ENCODE measurements around the gene ECT2L.

The ECT2L gene

DNA sequence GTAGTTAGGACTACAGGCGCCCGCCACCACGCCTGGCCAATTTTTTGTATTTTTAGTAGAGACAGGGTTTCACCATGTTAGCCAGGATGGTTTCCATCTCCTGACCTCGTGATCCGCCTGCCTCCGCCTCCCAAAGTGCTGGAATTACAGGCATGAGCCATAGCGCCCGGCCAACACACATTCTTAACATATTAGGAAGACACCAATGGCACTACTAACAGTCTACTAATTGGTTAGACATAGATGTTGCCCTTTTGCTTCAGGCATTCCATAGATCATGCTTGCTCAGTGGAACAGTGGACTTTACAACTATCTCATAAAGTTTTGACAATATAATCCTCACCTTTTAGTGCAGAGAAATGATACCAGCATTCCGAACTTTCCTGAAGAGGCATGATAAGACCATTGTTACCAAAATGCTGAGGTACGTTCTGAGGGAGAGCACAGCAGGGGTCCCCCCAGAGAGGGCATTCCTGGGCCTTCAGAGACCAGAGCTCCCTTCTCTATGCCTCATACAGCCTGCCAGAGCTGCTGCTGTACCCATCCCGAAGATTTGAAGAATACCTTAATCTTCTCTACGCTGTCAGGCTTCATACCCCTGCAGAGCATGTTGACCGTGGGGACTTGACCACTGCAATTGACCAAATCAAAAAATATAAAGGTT, 89.4 kb downstream of the ECT2L start:
- no peak for DNase-seq
- H3K9me3 ChIP-seq (ENCODE audit: severe bottlenecking), result no peaks in the 10 kb centered on the region
- TF ChIP-seq, protein P1, sequence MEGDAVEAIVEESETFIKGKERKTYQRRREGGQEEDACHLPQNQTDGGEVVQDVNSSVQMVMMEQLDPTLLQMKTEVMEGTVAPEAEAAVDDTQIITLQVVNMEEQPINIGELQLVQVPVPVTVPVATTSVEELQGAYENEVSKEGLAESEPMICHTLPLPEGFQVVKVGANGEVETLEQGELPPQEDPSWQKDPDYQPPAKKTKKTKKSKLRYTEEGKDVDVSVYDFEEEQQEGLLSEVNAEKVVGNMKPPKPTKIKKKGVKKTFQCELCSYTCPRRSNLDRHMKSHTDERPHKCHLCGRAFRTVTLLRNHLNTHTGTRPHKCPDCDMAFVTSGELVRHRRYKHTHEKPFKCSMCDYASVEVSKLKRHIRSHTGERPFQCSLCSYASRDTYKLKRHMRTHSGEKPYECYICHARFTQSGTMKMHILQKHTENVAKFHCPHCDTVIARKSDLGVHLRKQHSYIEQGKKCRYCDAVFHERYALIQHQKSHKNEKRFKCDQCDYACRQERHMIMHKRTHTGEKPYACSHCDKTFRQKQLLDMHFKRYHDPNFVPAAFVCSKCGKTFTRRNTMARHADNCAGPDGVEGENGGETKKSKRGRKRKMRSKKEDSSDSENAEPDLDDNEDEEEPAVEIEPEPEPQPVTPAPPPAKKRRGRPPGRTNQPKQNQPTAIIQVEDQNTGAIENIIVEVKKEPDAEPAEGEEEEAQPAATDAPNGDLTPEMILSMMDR (IDR thresholded peaks at IDR 0.05; ENCODE audit: low read depth, low read length), result no peak
- no peak overlapping the region for H3K4me3 ChIP-seq (ENCODE audit: low read depth, low read length)
- no peak overlapping the region for H3K27ac ChIP-seq
- H3K36me3 ChIP-seq, result no peaks in the 10 kb centered on the region
- no peaks in the 10 kb centered on the region for H3K27me3 ChIP-seq (ENCODE audit: insufficient read depth, low read depth, severe bottlenecking)

- Histone ChIP-seq H3K27me3 (ENCODE audit: insufficient read depth, low read depth, severe bottlenecking) (no peaks in the 10 kb centered on the region), H3K27ac (no peak overlapping the region), H3K9me3 (ENCODE audit: severe bottlenecking) (no peaks in the 10 kb centered on the region), H3K4me3 (ENCODE audit: low read depth, low read length) (no peak overlapping the region), H3K36me3 (no peaks in the 10 kb centered on the region)
- DNase-seq, result no peak
- TF ChIP-seq, protein P1 (IDR thresholded peaks at IDR 0.05; ENCODE audit: low read depth, low read length), result no peak
These were observed 95.5 kb downstream of the ECT2L start for GRCh38 chr6:138891255-138891986.

GRCh38 chr6:138896104-138896756, 100.3 kb downstream of the ECT2L start:
- Histone ChIP-seq H3K4me3 (ENCODE audit: low read depth, low read length) (no peak overlapping the region), H3K27ac (no peak overlapping the region), H3K27me3 (ENCODE audit: insufficient read depth, low read depth, severe bottlenecking) (no peaks in the 10 kb centered on the region), H3K36me3 (peaks cover 6% of the 10 kb centered on the region; the same call in 1 of the 2 replicates), H3K9me3 (ENCODE audit: severe bottlenecking) (no peaks in the 10 kb centered on the region)
- no peak for DNase-seq
- TF ChIP-seq, protein P1 (IDR thresholded peaks at IDR 0.05; ENCODE audit: low read depth, low read length), result no peak

GRCh38 chr6:138897031-138897430, 101.1 kb downstream of the ECT2L start:
- DNase-seq, result no peak
- peaks cover 6% of the 10 kb centered on the region; the same call in 1 of the 2 replicates for H3K36me3 ChIP-seq
- no peaks in the 10 kb centered on the region for H3K9me3 ChIP-seq (ENCODE audit: severe bottlenecking)
- TF ChIP-seq, protein P1 (IDR thresholded peaks at IDR 0.05; ENCODE audit: low read depth, low read length), result no peak
- no peaks in the 10 kb centered on the region for H3K27me3 ChIP-seq (ENCODE audit: insufficient read depth, low read depth, severe bottlenecking)
- H3K27ac ChIP-seq, result no peak overlapping the region
- no peak overlapping the region for H3K4me3 ChIP-seq (ENCODE audit: low read depth, low read length)

GRCh38 chr6:138907167-138907566, 111.3 kb downstream of the ECT2L start:
- H3K27ac ChIP-seq, result no peak overlapping the region
- H3K4me3 ChIP-seq (ENCODE audit: low read depth, low read length), result no peak overlapping the region
- TF ChIP-seq, protein P1 (IDR thresholded peaks at IDR 0.05; ENCODE audit: low read depth, low read length), result no peak
- DNase-seq, result no peak
- H3K36me3 ChIP-seq, result peaks cover 49% of the 10 kb centered on the region
- no peaks in the 10 kb centered on the region for H3K9me3 ChIP-seq (ENCODE audit: severe bottlenecking)
- no peaks in the 10 kb centered on the region for H3K27me3 ChIP-seq (ENCODE audit: insufficient read depth, low read depth, severe bottlenecking)

Measured in WERI-Rb-1 (cell line).